ENCODE results near the gene MCM3AP. TPM values are rescaled to one million over a fixed set of nuclear protein-coding genes. Genes with fewer than 3 reads are reported as not detected.

The MCM3AP gene
- total and polyA plus RNA-seq, 9 of the 15 experiments (the other 6 are each of a cell fraction or from before 2014, with no cell fraction given), result 6.5 to 179 (median 69.6) TPM

DNA sequence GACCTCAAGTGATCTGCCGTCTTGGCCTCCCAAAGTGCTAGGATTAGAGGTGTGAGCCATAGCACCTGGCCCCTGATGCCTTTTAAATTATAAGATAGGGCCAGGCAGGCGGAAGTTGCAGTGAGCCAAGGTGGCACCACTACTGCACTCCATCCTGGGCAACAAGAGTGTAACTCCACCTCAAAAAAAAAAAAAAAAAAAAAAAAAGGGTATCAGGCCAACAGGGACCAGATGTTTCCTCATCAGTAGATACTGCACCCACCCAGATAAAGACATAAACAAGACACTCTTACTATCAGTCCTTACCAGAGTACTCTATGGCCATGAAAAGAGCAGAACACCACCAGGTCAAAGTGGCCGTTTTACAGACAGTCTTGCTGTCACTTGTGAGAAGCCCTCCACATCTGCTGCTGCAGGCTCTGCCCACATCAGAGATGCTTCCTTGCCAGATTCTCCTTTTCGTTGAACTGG, 35.0 kb upstream of the MCM3AP start (continued):
- TF ChIP-seq RBM25 (IDR thresholded peaks at IDR 0.05; ENCODE audit: low read depth, low read length, severe bottlenecking) (peak; percentile 11), SMARCA4 (IDR thresholded peaks at IDR 0.05) (peak; percentile 100), ATF4 (CRISPR knock-in tag; IDR thresholded peaks at IDR 0.05) (0 out of 2 replicates have a peak, but pooled peaks have one; percentile 5), ZBTB11 (CRISPR knock-in tag; IDR thresholded peaks at IDR 0.05) (peak in 1 of 3 experiments; percentile 91; a peak in 2 of 6 replicates), RBM15 (IDR thresholded peaks at IDR 0.05; ENCODE audit: insufficient read depth, low read length) (no peak), ETV6 (IDR thresholded peaks at IDR 0.05; ENCODE audit: borderline replicate concordance in 1 of 2, low read depth in 2 of 2, low read length in 1 of 2) (peak in 1 of 2 experiments; percentile 43; a peak in 1 of 4 replicates), ETV6 (CRISPR knock-in tag; IDR thresholded peaks at IDR 0.05; ENCODE audit: borderline replicate concordance) (no peak), GATAD2A (IDR thresholded peaks at IDR 0.05) (0 out of 2 replicates have a peak, but pooled peaks have one; percentile 53), CBX3 (IDR thresholded peaks at IDR 0.05; ENCODE audit: borderline replicate concordance in 1 of 2, low read length in 2 of 2) (peak in 1 of 2 experiments; percentile 91; a peak in 2 of 3 replicates), POLR3A (IDR thresholded peaks at IDR 0.05; ENCODE audit: borderline replicate concordance, extremely low read depth, insufficient read depth, insufficient read length) (no peak), BRD9 (IDR thresholded peaks at IDR 0.05; ENCODE audit: low read depth, partially characterized antibody) (peak; percentile 87), TARDBP (IDR thresholded peaks at IDR 0.05) (peak; percentile 64; the same call in 1 of the 2 replicates), ZNF253 (CRISPR knock-in tag; conservative IDR thresholded peaks at IDR 0.05) (no peak), TOE1 (IDR thresholded peaks at IDR 0.05; ENCODE audit: borderline replicate concordance) (peak; percentile 61; the same call in 1 of the 2 replicates), TOE1 (CRISPR knock-in tag; IDR thresholded peaks at IDR 0.05; ENCODE audit: borderline replicate concordance, low read depth) (no peak), BRD4 (IDR thresholded peaks at IDR 0.05) (no peak)
- TF ChIP-seq, protein P1, sequence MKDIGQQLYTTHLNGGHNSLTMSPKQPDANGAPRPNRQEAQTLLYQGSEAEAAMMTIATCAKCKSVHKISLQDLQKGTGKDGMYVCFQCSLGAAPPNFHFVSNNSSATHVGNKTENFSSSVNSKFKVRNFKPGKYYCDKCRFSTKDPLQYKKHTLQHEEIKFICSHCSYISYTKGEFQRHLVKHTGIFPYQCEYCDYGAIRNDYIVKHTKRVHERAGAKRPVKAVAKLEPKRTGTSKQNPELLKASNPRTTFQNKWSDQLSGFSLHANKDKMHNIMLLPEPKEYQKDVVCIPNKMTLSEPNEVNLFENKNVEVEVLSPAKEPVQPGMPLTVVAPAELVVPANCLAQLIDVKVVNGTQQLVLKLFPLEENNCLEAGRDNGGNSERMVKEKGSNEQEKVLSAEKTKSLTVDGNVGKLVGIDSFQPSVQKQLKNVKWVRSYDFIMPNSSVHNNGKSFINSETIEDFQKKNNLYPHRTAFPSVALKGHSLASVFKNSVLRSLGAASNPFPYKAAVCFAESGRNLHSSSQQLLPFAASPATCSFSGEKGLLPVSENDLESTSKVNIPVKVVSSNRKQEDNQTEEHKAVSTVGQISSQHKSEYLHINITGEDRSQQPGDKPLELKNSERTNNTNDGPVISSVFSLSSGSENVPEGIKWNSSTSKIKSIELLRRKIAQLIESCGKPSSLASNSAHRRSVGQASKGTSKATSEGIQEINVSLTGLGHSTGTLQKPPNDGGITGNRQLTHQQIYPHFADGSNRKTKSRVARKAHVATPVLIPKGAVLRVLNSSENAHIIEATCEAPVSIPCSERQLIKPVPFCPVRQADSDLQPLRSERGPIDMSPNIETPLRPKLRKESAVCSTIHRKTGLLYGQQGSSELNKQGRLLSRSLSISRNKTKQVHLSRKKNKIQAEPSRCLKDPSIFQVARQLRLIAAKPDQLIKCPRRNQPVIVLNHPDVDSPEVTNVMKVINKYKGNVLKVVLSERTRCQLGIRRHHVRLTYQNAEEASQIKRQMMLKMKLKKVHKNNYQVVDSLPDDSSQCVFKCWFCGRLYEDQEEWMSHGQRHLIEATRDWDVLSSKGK (CRISPR knock-in tag; IDR thresholded peaks at IDR 0.05), result no peak
- TF ChIP-seq, protein P2, sequence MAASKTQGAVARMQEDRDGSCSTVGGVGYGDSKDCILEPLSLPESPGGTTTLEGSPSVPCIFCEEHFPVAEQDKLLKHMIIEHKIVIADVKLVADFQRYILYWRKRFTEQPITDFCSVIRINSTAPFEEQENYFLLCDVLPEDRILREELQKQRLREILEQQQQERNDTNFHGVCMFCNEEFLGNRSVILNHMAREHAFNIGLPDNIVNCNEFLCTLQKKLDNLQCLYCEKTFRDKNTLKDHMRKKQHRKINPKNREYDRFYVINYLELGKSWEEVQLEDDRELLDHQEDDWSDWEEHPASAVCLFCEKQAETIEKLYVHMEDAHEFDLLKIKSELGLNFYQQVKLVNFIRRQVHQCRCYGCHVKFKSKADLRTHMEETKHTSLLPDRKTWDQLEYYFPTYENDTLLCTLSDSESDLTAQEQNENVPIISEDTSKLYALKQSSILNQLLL (CRISPR knock-in tag; IDR thresholded peaks at IDR 0.05; ENCODE audit: borderline replicate concordance), result no peak

Data from K562 (cell line).